Measurements from ENCODE around the gene DEXI. TPM values are rescaled to one million over a fixed set of nuclear protein-coding genes. Genes with fewer than 3 reads are reported as not detected.
A peak's percentile ranks its signal among the peaks of the same experiment; 100 is the strongest.

The DEXI gene
- total and polyA plus RNA-seq, 2 of the 13 experiments (the other 11 are each of a cell fraction or from before 2014, with no cell fraction given), result 51.5 to 70.4 TPM

DNA sequence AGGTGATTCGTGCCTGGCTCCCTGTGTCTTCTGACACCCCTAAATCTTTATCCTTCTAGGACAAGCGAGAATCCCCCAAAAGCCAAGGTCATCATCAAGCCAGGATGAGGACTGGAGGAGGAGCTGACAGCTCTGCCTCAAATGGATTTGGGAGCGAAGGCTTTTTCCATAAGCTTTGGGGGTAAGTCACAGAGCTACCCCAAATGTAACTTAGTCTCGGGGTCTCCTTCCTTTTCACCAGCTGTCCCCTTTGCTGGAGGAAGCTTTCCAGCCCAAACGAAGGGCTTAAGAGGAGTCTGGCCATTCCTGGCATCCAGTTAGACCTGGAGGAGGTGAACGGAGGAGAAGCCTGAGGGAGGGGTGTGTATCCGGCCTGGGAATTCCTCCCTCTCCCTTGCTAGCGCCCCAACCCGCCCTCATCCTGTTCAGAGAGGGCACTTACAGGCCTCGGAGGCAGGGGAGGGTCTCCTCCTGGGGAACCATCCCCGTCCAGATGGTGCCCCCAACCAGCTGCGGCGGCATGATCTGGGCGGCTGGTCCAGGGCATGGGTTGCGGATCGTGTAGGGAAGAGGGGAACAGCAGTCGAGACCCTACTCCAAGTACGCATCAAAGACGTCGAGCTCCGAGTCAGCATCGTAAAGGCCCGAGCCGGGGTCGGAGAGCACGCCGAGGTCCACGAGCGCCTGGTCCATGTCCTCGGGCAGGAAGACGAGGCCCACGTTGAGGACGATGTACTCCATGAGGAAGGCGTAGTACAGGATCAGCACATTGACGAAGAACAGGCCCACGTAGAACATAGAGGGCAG, 938 bp downstream of the DEXI start (continued):
- TF ChIP-seq NR0B2 (CRISPR knock-in tag; IDR thresholded peaks at IDR 0.05) (0 out of 2 replicates have a peak, but pooled peaks have one; percentile 59), BRCA1 (CRISPR knock-in tag; IDR thresholded peaks at IDR 0.05) (no peak), RBM22 (optimal IDR thresholded peaks at IDR 0.05; ENCODE audit: low read length) (no peak), KDM6A (CRISPR knock-in tag; IDR thresholded peaks at IDR 0.05; ENCODE audit: low read depth) (no peak), NONO (IDR thresholded peaks at IDR 0.05) (no peak), NONO (CRISPR knock-in tag; conservative IDR thresholded peaks at IDR 0.05) (no peak), BCL6 (CRISPR knock-in tag; IDR thresholded peaks at IDR 0.05) (no peak), SALL1 (CRISPR knock-in tag; IDR thresholded peaks at IDR 0.05) (peak; percentile 40; the same call in 1 of the 2 replicates), ZSCAN12 (CRISPR knock-in tag; IDR thresholded peaks at IDR 0.05) (no peak), RAD51 (IDR thresholded peaks at IDR 0.05; ENCODE audit: borderline replicate concordance) (no peak), ZBTB7A (CRISPR knock-in tag; IDR thresholded peaks at IDR 0.05) (peak; percentile 61), PRDM15 (CRISPR knock-in tag; IDR thresholded peaks at IDR 0.05) (no peak), ZNF275 (CRISPR knock-in tag; IDR thresholded peaks at IDR 0.05; ENCODE audit: borderline replicate concordance) (no peak), MIXL1 (CRISPR knock-in tag; IDR thresholded peaks at IDR 0.05) (no peak)
- TF ChIP-seq, protein P1, sequence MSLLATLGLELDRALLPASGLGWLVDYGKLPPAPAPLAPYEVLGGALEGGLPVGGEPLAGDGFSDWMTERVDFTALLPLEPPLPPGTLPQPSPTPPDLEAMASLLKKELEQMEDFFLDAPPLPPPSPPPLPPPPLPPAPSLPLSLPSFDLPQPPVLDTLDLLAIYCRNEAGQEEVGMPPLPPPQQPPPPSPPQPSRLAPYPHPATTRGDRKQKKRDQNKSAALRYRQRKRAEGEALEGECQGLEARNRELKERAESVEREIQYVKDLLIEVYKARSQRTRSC (CRISPR knock-in tag; IDR thresholded peaks at IDR 0.05; ENCODE audit: low read depth), result no peak
- TF ChIP-seq, protein P2, sequence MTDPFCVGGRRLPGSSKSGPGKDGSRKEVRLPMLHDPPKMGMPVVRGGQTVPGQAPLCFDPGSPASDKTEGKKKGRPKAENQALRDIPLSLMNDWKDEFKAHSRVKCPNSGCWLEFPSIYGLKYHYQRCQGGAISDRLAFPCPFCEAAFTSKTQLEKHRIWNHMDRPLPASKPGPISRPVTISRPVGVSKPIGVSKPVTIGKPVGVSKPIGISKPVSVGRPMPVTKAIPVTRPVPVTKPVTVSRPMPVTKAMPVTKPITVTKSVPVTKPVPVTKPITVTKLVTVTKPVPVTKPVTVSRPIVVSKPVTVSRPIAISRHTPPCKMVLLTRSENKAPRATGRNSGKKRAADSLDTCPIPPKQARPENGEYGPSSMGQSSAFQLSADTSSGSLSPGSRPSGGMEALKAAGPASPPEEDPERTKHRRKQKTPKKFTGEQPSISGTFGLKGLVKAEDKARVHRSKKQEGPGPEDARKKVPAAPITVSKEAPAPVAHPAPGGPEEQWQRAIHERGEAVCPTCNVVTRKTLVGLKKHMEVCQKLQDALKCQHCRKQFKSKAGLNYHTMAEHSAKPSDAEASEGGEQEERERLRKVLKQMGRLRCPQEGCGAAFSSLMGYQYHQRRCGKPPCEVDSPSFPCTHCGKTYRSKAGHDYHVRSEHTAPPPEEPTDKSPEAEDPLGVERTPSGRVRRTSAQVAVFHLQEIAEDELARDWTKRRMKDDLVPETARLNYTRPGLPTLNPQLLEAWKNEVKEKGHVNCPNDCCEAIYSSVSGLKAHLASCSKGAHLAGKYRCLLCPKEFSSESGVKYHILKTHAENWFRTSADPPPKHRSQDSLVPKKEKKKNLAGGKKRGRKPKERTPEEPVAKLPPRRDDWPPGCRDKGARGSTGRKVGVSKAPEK (CRISPR knock-in tag; IDR thresholded peaks at IDR 0.05; ENCODE audit: borderline replicate concordance), result no peak
